Hepatic stellate cell (primary cell): Measurements from ENCODE around the gene MUC5B.
A peak's percentile ranks its signal among the peaks of the same experiment; 100 is the strongest.

ENCODE experiments used
- DNase-seq: peaks from one replicate; pipeline ENCODE4 v3.0.0; 2011; ENCODE audit warnings: low spot score

MUC5B gene

GRCh38 chr11:1220941-1221721 lies 1.7 kb upstream of the MUC5B start:
- DNase-seq: no peak

- DNase-seq: no peak
Measured at GRCh38 chr11:1221848-1222311, 986 bp upstream of the MUC5B start.

GRCh38 chr11:1223346-1224110 lies 662 bp downstream of the MUC5B start:
- DNase-seq: no peak

GRCh38 chr11:1224111-1224490 lies 1.2 kb downstream of the MUC5B start:
- no peak for DNase-seq

- DNase-seq: no peak
Measured at GRCh38 chr11:1224491-1225385, 1.9 kb downstream of the MUC5B start.

GRCh38 chr11:1225386-1226225 lies 2.7 kb downstream of the MUC5B start:
- no peak for DNase-seq

- DNase-seq: no peak
Measured at GRCh38 chr11:1226226-1226985, 3.5 kb downstream of the MUC5B start.

- DNase-seq: peak; percentile 79
Measured at GRCh38 chr11:1226986-1227550, 4.2 kb downstream of the MUC5B start.

GRCh38 chr11:1227551-1228100 lies 4.8 kb downstream of the MUC5B start:
- DNase-seq: no peak

GRCh38 chr11:1228101-1228821 lies 5.4 kb downstream of the MUC5B start:
- no peak for DNase-seq

- DNase-seq: no peak
Measured at GRCh38 chr11:1228921-1229451, 6.1 kb downstream of the MUC5B start.

- DNase-seq: no peak
Measured at GRCh38 chr11:1229471-1230120, 6.7 kb downstream of the MUC5B start.

- no peak for DNase-seq
Measured at GRCh38 chr11:1230121-1230455, 7.2 kb downstream of the MUC5B start.

GRCh38 chr11:1230456-1231395 lies 7.9 kb downstream of the MUC5B start:
- no peak for DNase-seq

GRCh38 chr11:1231396-1232020 lies 8.6 kb downstream of the MUC5B start:
- no peak for DNase-seq

- no peak for DNase-seq
Measured at GRCh38 chr11:1232021-1232882, 9.4 kb downstream of the MUC5B start.
